Ishikawa (cell line): Measurements from ENCODE around the gene HS3ST6.

ENCODE experiments used
- CEBPB ChIP-seq: IDR thresholded peaks from 2 replicates; pipeline ENCODE4 v1.6.1; 2012
- CREB1 ChIP-seq: IDR thresholded peaks from 2 replicates; pipeline ENCODE4 v1.6.1; 2012; ENCODE audit warnings: low read depth
- EGR1 ChIP-seq: IDR thresholded peaks from 2 replicates; pipeline ENCODE4 v1.6.1; 2012
- EP300 ChIP-seq: IDR thresholded peaks from 2 replicates; pipeline ENCODE4 v1.6.1; 2012; ENCODE audit warnings: borderline replicate concordance
- FOXM1 ChIP-seq: IDR thresholded peaks from 2 replicates; pipeline ENCODE4 v1.6.1; 2012; ENCODE audit warnings: low read depth, borderline replicate concordance
- MAX ChIP-seq: IDR thresholded peaks from 2 replicates; pipeline ENCODE4 v1.6.1; 2012
- NFIC ChIP-seq: IDR thresholded peaks from 2 replicates; pipeline ENCODE4 v1.6.1; 2012
- RAD21 ChIP-seq: IDR thresholded peaks from 2 replicates; pipeline ENCODE4 v1.6.1; 2012; ENCODE audit warnings: low read depth
- REST ChIP-seq: IDR thresholded peaks from 2 replicates; pipeline ENCODE4 v1.6.1; 2012; ENCODE audit warnings: low read depth, mild to moderate bottlenecking
- TAF1 ChIP-seq: IDR thresholded peaks from 2 replicates; pipeline ENCODE4 v1.6.1; 2012; ENCODE audit warnings: low read depth, mild to moderate bottlenecking
- TCF12 ChIP-seq: IDR thresholded peaks from 2 replicates; pipeline ENCODE4 v1.6.1; 2012; ENCODE audit warnings: low read depth
- TEAD4 ChIP-seq: IDR thresholded peaks from 2 replicates; pipeline ENCODE4 v1.6.1; 2012
- USF1 ChIP-seq: IDR thresholded peaks from 2 replicates; pipeline ENCODE4 v1.6.1; 2012
- YY1 ChIP-seq: IDR thresholded peaks from 2 replicates; pipeline ENCODE4 v1.6.1; 2012; ENCODE audit warnings: low read depth
- ZBTB7A ChIP-seq: IDR thresholded peaks from 2 replicates; pipeline ENCODE4 v1.6.1; 2012; ENCODE audit warnings: low read depth

HS3ST6 gene

GRCh38 chr16:1911467-1912214 lies 6.6 kb downstream of the HS3ST6 start:
- TF ChIP-seq EGR1 (no peak), CEBPB (no peak), NFIC (no peak), YY1 (no peak), REST (no peak), CREB1 (no peak), TEAD4 (no peak), EP300 (no peak), TAF1 (no peak), FOXM1 (no peak)

GRCh38 chr16:1909561-1910231 lies 8.5 kb downstream of the HS3ST6 start:
- TF ChIP-seq ZBTB7A = no peak

GRCh38 chr16:1908983-1909382 lies 9.2 kb downstream of the HS3ST6 start:
- no peak for TF ChIP-seq CREB1
- no peak for TF ChIP-seq CEBPB
- TF ChIP-seq USF1 = no peak
- no peak for TF ChIP-seq TEAD4
- TF ChIP-seq ZBTB7A = no peak
- TF ChIP-seq REST = no peak
- TF ChIP-seq TAF1 = no peak
- TF ChIP-seq EP300 = no peak
- no peak for TF ChIP-seq RAD21
- TF ChIP-seq TCF12 = no peak
- no peak for TF ChIP-seq EGR1
- TF ChIP-seq YY1 = no peak
- TF ChIP-seq FOXM1 = no peak
- TF ChIP-seq NFIC = no peak
- TF ChIP-seq MAX = no peak

GRCh38 chr16:1908184-1908583 lies 10.0 kb downstream of the HS3ST6 start:
- TF ChIP-seq TCF12 = no peak
- no peak for TF ChIP-seq EGR1
- no peak for TF ChIP-seq MAX
- no peak for TF ChIP-seq USF1
- no peak for TF ChIP-seq RAD21
- TF ChIP-seq TAF1 = no peak
- no peak for TF ChIP-seq CEBPB
- TF ChIP-seq CREB1 = no peak
- no peak for TF ChIP-seq ZBTB7A
- no peak for TF ChIP-seq EP300
- TF ChIP-seq REST = no peak
- TF ChIP-seq TEAD4 = no peak
- no peak for TF ChIP-seq NFIC
- TF ChIP-seq FOXM1 = no peak
- no peak for TF ChIP-seq YY1
